Keratinocyte (primary cell): ENCODE results near the gene TTR. TPM values are rescaled to one million over a fixed set of nuclear protein-coding genes. Genes with fewer than 3 reads are reported as not detected.

Experiments used
- DNase-seq: peaks from one replicate; pipeline ENCODE4 v3.0.0-alpha.2; 2011; ENCODE audit warnings: low read depth, missing footprints, low spot score
- FAIRE-seq: peaks from 2 replicates; lab custom pipeline; 2011; peaks lifted over from hg19 to GRCh38; lab: Jason Lieb, UNC
- H2AFZ ChIP-seq: 2 replicates; pipeline ENCODE4 v1.6.0; 2012; ENCODE audit warnings: low read length, control low read depth, inconsistent platforms; ENCODE audit not compliant: control insufficient read depth
- H3K27ac ChIP-seq: 2 replicates; pipeline ENCODE4 v1.5.1; 2011; ENCODE audit warnings: low read length; ENCODE audit not compliant: control insufficient read depth, insufficient read depth
- H3K27me3 ChIP-seq: 3 replicates; pipeline ENCODE4 v1.6.0; 2011; ENCODE audit warnings: low read length; ENCODE audit not compliant: control insufficient read depth, insufficient read depth; ENCODE audit errors: extremely low read depth
- H3K36me3 ChIP-seq, 2 experiments: 2 replicates in 1 of 2; 3 replicates in 1 of 2; pipeline ENCODE4 v1.5.1; 2011; ENCODE audit warnings: low read length in 2 of 2, mild to moderate bottlenecking in 1 of 2; ENCODE audit not compliant: control insufficient read depth in 2 of 2, insufficient read depth in 2 of 2; ENCODE audit errors: extremely low read depth in 1 of 2
- H3K4me1 ChIP-seq: 3 replicates; pipeline ENCODE4 v1.5.1; 2011; ENCODE audit warnings: low read length; ENCODE audit not compliant: control insufficient read depth, insufficient read depth; ENCODE audit errors: extremely low read depth
- H3K4me2 ChIP-seq: 3 replicates; pipeline ENCODE4 v1.6.0; 2011; ENCODE audit warnings: low read depth, low read length; ENCODE audit not compliant: control insufficient read depth, insufficient read depth; ENCODE audit errors: extremely low read depth
- H3K4me3 ChIP-seq, 3 experiments: fragments of 200-600 bp in 1 of 3; sonication (generic) in 1 of 3; 2 replicates in 2 of 3; 3 replicates in 1 of 3; pipeline ENCODE4 v1.5.1; 2011 to 2016; ENCODE audit warnings: low read length in 3 of 3, mild to moderate bottlenecking in 3 of 3, control low read depth in 2 of 3, inconsistent platforms in 1 of 3, low read depth in 1 of 3, mixed read lengths in 1 of 3, mixed run types in 1 of 3, moderate library complexity in 1 of 3; ENCODE audit not compliant: control insufficient read depth in 2 of 3, insufficient read depth in 2 of 3; ENCODE audit errors: extremely low read depth in 1 of 3
- H3K79me2 ChIP-seq: 2 replicates; pipeline ENCODE4 v1.6.0; 2012; ENCODE audit warnings: low read length; ENCODE audit not compliant: control insufficient read depth, insufficient read depth
- H3K9ac ChIP-seq: 3 replicates; pipeline ENCODE4 v1.6.0; 2011; ENCODE audit warnings: low read length; ENCODE audit not compliant: control insufficient read depth, insufficient read depth; ENCODE audit errors: extremely low read depth
- H3K9me1 ChIP-seq: 3 replicates; pipeline ENCODE4 v1.6.0; 2011; ENCODE audit warnings: low read length; ENCODE audit not compliant: control insufficient read depth, insufficient read depth; ENCODE audit errors: extremely low read depth
- H3K9me3 ChIP-seq: 2 replicates; pipeline ENCODE4 v1.5.1; 2012; ENCODE audit warnings: low read depth, low read length; ENCODE audit not compliant: control insufficient read depth
- H4K20me1 ChIP-seq: 3 replicates; pipeline ENCODE4 v1.6.0; 2011; ENCODE audit warnings: low read length; ENCODE audit not compliant: control insufficient read depth, insufficient read depth; ENCODE audit errors: extremely low read depth
- EZH2 ChIP-seq: IDR thresholded peaks from one replicate; pipeline ENCODE4 v1.6.1; 2012; ENCODE audit warnings: inconsistent platforms, mild to moderate bottlenecking, low read length, moderate library complexity
- dilution Hi-C: fragments of 300-500 bp; cut with MboI; formaldehyde crosslinking; loops from one replicate; pipeline ENCODE4 v1.7.0; 2020; ENCODE audit warnings: low sequenced_read_pairs; ENCODE audit not compliant: extremely low pct_ligation_motif_present
- polyA plus RNA-seq, 5 experiments: library from polyadenylated mRNA; depleted of rRNA in 3 of 5; stranded (reverse) in 3 of 5; stranded (forward) in 1 of 5; unstranded in 1 of 5; fragments of >200 nt; gene quantifications; 1 replicate in 1 of 5; 2 replicates in 3 of 5; 3 replicates in 1 of 5; pipeline versions ENCODE4 v1.2.1 to v1.2.3, GENCODE V29; 2011 to 2012; ENCODE audit warnings: missing spikeins in 2 of 5, low read depth in 1 of 5, low replicate concordance in 1 of 5
- TF ChIP-seq, protein P1 (sequence below), 3 experiments: IDR thresholded peaks in 1 of 3; conservative IDR thresholded peaks in 1 of 3; optimal IDR thresholded peaks in 1 of 3; 2 replicates in 2 of 3; 3 replicates in 1 of 3; pipeline versions ENCODE3 to v1.5.1; 2011; ENCODE audit warnings: low read length in 3 of 3, mild to moderate bottlenecking in 3 of 3, moderate library complexity in 2 of 3, control low read depth in 1 of 3, inconsistent platforms in 1 of 3; ENCODE audit not compliant: insufficient read depth in 2 of 3; ENCODE audit errors: extremely low read depth in 1 of 3

TTR gene
- polyA plus RNA-seq, 1 donor (not counting 4 experiments of a cell fraction or from before 2014, with no cell fraction given): not detected

GRCh38 chr18:31551883-31552282, 39.8 kb upstream of the TTR start:
- Histone ChIP-seq H3K36me3 (peaks cover 0 to 5% of the 10 kb centered on the region in 2 experiments), H4K20me1 (no peaks in the 10 kb centered on the region), H3K9me3 (no peaks in the 10 kb centered on the region), H3K4me2 (no peak overlapping the region), H3K9me1 (no peaks in the 10 kb centered on the region), H3K27me3 (no peaks in the 10 kb centered on the region), H3K4me1 (peaks cover 3% of the 10 kb centered on the region), H3K79me2 (no peaks in the 10 kb centered on the region), H3K4me3 (no peak overlapping the region), H3K9ac (no peak overlapping the region), H2AFZ (no peak overlapping the region), H3K27ac (no peak overlapping the region)
- FAIRE-seq (no peak), DNase-seq (no peak)
- TF ChIP-seq EZH2: no peak
- TF ChIP-seq, protein P1, sequence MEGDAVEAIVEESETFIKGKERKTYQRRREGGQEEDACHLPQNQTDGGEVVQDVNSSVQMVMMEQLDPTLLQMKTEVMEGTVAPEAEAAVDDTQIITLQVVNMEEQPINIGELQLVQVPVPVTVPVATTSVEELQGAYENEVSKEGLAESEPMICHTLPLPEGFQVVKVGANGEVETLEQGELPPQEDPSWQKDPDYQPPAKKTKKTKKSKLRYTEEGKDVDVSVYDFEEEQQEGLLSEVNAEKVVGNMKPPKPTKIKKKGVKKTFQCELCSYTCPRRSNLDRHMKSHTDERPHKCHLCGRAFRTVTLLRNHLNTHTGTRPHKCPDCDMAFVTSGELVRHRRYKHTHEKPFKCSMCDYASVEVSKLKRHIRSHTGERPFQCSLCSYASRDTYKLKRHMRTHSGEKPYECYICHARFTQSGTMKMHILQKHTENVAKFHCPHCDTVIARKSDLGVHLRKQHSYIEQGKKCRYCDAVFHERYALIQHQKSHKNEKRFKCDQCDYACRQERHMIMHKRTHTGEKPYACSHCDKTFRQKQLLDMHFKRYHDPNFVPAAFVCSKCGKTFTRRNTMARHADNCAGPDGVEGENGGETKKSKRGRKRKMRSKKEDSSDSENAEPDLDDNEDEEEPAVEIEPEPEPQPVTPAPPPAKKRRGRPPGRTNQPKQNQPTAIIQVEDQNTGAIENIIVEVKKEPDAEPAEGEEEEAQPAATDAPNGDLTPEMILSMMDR (optimal IDR thresholded peaks at IDR 0.05 in 1 of 3, IDR thresholded peaks at IDR 0.05 in 1 of 3, conservative IDR thresholded peaks at IDR 0.05 in 1 of 3; ENCODE audit: extremely low read depth in 1 of 3, insufficient read depth in 2 of 3, low read length in 3 of 3): no peak
- dilution Hi-C loops: no loop called here

GRCh38 chr18:31553800-31554199, 37.9 kb upstream of the TTR start:
- Histone ChIP-seq H4K20me1 (no peaks in the 10 kb centered on the region), H2AFZ (no peak overlapping the region), H3K4me3 (no peak overlapping the region), H3K9me3 (no peaks in the 10 kb centered on the region), H3K27me3 (no peaks in the 10 kb centered on the region), H3K4me1 (peaks cover 3% of the 10 kb centered on the region), H3K27ac (no peak overlapping the region), H3K9ac (no peak overlapping the region), H3K36me3 (peaks cover 0 to 3% of the 10 kb centered on the region in 2 experiments), H3K4me2 (no peak overlapping the region), H3K79me2 (no peaks in the 10 kb centered on the region), H3K9me1 (no peaks in the 10 kb centered on the region)
- FAIRE-seq: no peak
- TF ChIP-seq, protein P1 (optimal IDR thresholded peaks at IDR 0.05 in 1 of 3, IDR thresholded peaks at IDR 0.05 in 1 of 3, conservative IDR thresholded peaks at IDR 0.05 in 1 of 3; ENCODE audit: extremely low read depth in 1 of 3, insufficient read depth in 2 of 3, low read length in 3 of 3): peak in 2 of 3 experiments; percentile 25 to 27
- no peak for TF ChIP-seq EZH2
- DNase-seq: no peak
- dilution Hi-C loops: no loop called here
